ENCODE measurements around the gene ZNF410. TPM values are rescaled to one million over a fixed set of nuclear protein-coding genes. Genes with fewer than 3 reads are reported as not detected.
A peak's percentile ranks its signal among the peaks of the same experiment; 100 is the strongest.

Gene ZNF410
- total RNA-seq, 1 experiment from 2014 or later: 95.4 TPM

DNA sequence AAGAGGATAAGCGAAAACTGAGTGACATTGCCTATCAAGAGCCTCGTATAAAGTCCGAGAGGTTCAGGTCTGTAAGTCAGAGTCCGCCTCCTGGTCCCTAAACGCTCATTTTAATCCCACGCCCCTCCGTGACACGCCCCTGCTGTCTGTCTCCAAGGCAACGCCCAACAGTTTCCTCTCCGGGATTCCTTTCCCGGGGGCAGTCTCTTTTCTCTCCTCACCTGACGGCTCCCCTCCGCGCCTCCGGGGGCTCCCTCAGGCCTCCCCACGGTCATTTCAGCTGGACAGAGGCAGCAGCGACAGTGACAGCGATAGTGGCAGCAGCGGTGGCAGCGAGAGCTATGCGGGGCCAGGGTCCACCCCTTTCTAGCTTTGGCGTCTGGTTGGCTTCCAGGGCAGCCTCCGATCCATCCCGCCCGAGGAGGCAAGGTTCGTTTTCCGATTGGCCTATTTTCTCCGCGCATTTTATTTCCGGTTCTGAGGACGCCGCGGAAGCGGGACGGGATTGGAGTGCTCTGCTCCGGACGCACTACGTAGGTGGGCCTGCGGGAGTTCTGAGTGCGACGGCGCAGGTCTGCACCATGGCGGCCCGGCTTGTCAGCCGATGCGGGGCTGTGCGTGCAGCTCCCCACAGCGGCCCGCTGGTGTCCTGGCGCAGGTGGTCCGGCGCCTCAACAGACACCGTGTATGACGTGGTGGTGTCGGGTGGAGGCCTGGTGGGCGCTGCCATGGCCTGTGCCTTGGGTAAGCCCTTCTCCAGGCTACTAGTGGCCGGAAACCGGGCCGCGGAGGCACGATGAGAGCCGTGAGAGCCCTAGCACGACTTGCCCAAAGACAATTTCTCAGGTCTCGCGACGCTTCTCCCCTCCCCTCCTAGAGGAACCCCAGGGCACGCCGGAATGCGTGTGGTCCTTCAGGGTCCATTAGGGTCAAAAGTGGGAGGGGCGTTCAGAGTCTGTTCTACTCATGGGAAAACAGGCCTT is 63.4 kb downstream of the ZNF410 start, which contains the start of the genes COQ6 and FAM161B:
COQ6 (plus strand) TSS at position 551 of the 983 bp plus-strand sequence; CDS start at position 582, 31 bp downstream.
FAM161B (minus strand) TSS at position 343 of the 983 bp plus-strand sequence; CDS start at position 275, 68 bp downstream.
- peak; percentile 96 for DNase-seq (ENCODE audit: low spot score)

GRCh38 chr14:73953731-73954130 is 67.1 kb downstream of the ZNF410 start:
- DNase-seq (ENCODE audit: low spot score): no peak

GRCh38 chr14:73955674-73956073 is 69.0 kb downstream of the ZNF410 start:
- no peak for DNase-seq (ENCODE audit: low spot score)

GRCh38 chr14:73958591-73958990 is 71.9 kb downstream of the ZNF410 start:
- DNase-seq (ENCODE audit: low spot score): no peak

- no peak for DNase-seq (ENCODE audit: low spot score)
Observed at GRCh38 chr14:73961192-73961591, 74.5 kb downstream of the ZNF410 start.

- DNase-seq (ENCODE audit: low spot score): no peak
Observed at GRCh38 chr14:73965216-73965615, 78.6 kb downstream of the ZNF410 start.

GRCh38 chr14:73968885-73969284 is 82.2 kb downstream of the ZNF410 start:
- DNase-seq (ENCODE audit: low spot score): no peak

DNA sequence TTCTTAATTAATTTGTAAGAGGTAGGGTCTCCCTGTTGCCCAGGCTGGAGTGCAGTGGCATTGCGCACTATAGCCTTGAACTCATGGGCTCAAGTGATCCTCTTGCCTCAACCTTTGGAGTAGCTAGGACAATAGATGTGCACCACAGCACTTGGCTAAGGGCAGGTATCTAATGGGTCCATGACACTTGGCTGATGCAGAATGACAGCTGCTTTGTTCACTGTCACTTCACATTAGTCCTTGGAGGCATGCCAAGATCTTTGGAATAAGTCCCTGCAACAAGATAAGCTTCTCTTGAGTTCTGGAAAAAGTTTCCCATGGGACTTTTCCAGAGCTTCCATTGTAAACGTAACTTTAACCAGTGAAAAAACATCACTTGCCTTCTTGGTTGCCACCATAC is 86.8 kb downstream of the ZNF410 start:
- no peak for DNase-seq (ENCODE audit: low spot score)

GRCh38 chr14:73976125-73976524 is 89.5 kb downstream of the ZNF410 start:
- no peak for DNase-seq (ENCODE audit: low spot score)

- peak; percentile 20 for DNase-seq (ENCODE audit: low spot score)
Observed at GRCh38 chr14:73977896-73978295, 91.2 kb downstream of the ZNF410 start.

Other genes with a start within 250 kb of the ZNF410 start
- 8.1 and 14.4 TPM in 2 replicates for gene DNAL1, start 241.9 kb upstream of the ZNF410 start, total RNA-seq (2014; rRNA removed; shearing (Covaris generic))
- 12.9 and 14.0 TPM in 2 replicates for gene PNMA1, start 172.5 kb upstream of the ZNF410 start, total RNA-seq (2014; rRNA removed; shearing (Covaris generic))
- gene PTGR2, start 35.0 kb upstream of the ZNF410 start, total RNA-seq (2014; rRNA removed; shearing (Covaris generic)): 1.8 and 7.2 TPM in 2 replicates
- 1.1 and 1.3 TPM in 2 replicates for gene FAM161B, start 63.2 kb downstream of the ZNF410 start, total RNA-seq (2014; rRNA removed; shearing (Covaris generic))
- gene COQ6, start 63.4 kb downstream of the ZNF410 start, total RNA-seq (2014; rRNA removed; shearing (Covaris generic)): 19.9 and 38.5 TPM in 2 replicates
- gene ENTPD5, start 132.4 kb downstream of the ZNF410 start, total RNA-seq (2014; rRNA removed; shearing (Covaris generic)): 2.9 and 5.6 TPM in 2 replicates
- 0.70 and 1.4 TPM in 2 replicates for gene BBOF1, start 132.5 kb downstream of the ZNF410 start, total RNA-seq (2014; rRNA removed; shearing (Covaris generic))
- 13.3 and 15.1 TPM in 2 replicates for gene ALDH6A1, start 197.6 kb downstream of the ZNF410 start, total RNA-seq (2014; rRNA removed; shearing (Covaris generic))
- gene LIN52, start 198.1 kb downstream of the ZNF410 start, total RNA-seq (2014; rRNA removed; shearing (Covaris generic)): 13.0 TPM in 2 replicates